ENCODE data around the gene DSCAM. TPM values are rescaled to one million over a fixed set of nuclear protein-coding genes. Genes with fewer than 3 reads are reported as not detected.

DSCAM gene
- polyA plus RNA-seq, 3 donors, result not detected

GRCh38 chr21:40300300-40300699 lies 546.7 kb downstream of the DSCAM start:
- Mint-ChIP-seq H3K4me3 (no peak overlapping the region), H3K9me3 (peaks cover 5 to 20% (median 12%) of the 10 kb centered on the region in 7 donors), H3K27ac (no peak overlapping the region), H3K4me1 (no peaks in the 10 kb centered on the region), H3K36me3 (no peaks in the 10 kb centered on the region), H3K27me3 (ENCODE audit: low read depth in 3 of 3) (no peaks in the 10 kb centered on the region)
- DNase-seq, result no peak
- H4K20me1 ChIP-seq (ENCODE audit: insufficient read depth, low read length), result no peaks in the 10 kb centered on the region
- peaks cover 18 to 20% of the 10 kb centered on the region in 2 donors for H3K9me3 ChIP-seq (replicated peaks in 1 of 2; ENCODE audit: control insufficient read depth in 1 of 2, insufficient read depth in 1 of 2, low read length in 2 of 2)
- no peak overlapping the region for H3K9ac ChIP-seq (ENCODE audit: insufficient read depth, low read length, poor library complexity, severe bottlenecking)
- H3K27me3 ChIP-seq (ENCODE audit: control insufficient read depth in 2 of 2, insufficient read depth in 2 of 2, low read length in 2 of 2), result no peaks in the 10 kb centered on the region
- no peaks in the 10 kb centered on the region for H3K79me2 ChIP-seq (ENCODE audit: insufficient read depth, low read length)
- intact Hi-C loops (cut with micrococcal nuclease), result no loop called here
- H3K4me1 ChIP-seq (ENCODE audit: control insufficient read depth in 1 of 2, insufficient read depth in 2 of 2, low read length in 2 of 2), result no peaks in the 10 kb centered on the region
- H3K4me3 ChIP-seq (replicated peaks in 1 of 3; ENCODE audit: low read depth in 2 of 3, low read length in 3 of 3), result no peak overlapping the region
- 57% methylated on average over 1 of the region's 3 CpGs for WGBS (ENCODE audit: insufficient coverage)
- TF ChIP-seq CTCF (IDR thresholded peaks at IDR 0.05), result no peak
- H3K4me2 ChIP-seq (replicated peaks; ENCODE audit: extremely low read depth, low read length, poor library complexity, severe bottlenecking), result no peak overlapping the region
- no peak overlapping the region for H2AFZ ChIP-seq (ENCODE audit: insufficient read depth, low read depth, low read length, poor library complexity, severe bottlenecking)
- H3K27ac ChIP-seq (ENCODE audit: low read depth in 1 of 2, low read length in 2 of 2), result no peak overlapping the region
- no peaks in the 10 kb centered on the region for H3K36me3 ChIP-seq (replicated peaks in 1 of 2; ENCODE audit: control insufficient read depth in 1 of 2, insufficient read depth in 2 of 2, low read length in 2 of 2)

GRCh38 chr21:40299451-40299850 lies 547.5 kb downstream of the DSCAM start:
- Histone ChIP-seq H2AFZ (ENCODE audit: insufficient read depth, low read depth, low read length, poor library complexity, severe bottlenecking) (no peak overlapping the region), H3K4me1 (ENCODE audit: control insufficient read depth in 1 of 2, insufficient read depth in 2 of 2, low read length in 2 of 2) (no peaks in the 10 kb centered on the region), H3K9ac (ENCODE audit: insufficient read depth, low read length, poor library complexity, severe bottlenecking) (no peak overlapping the region), H3K27ac (ENCODE audit: low read depth in 1 of 2, low read length in 2 of 2) (no peak overlapping the region), H3K36me3 (replicated peaks in 1 of 2; ENCODE audit: control insufficient read depth in 1 of 2, insufficient read depth in 2 of 2, low read length in 2 of 2) (no peaks in the 10 kb centered on the region), H3K27me3 (ENCODE audit: control insufficient read depth in 2 of 2, insufficient read depth in 2 of 2, low read length in 2 of 2) (no peaks in the 10 kb centered on the region), H3K9me3 (replicated peaks in 1 of 2; ENCODE audit: control insufficient read depth in 1 of 2, insufficient read depth in 1 of 2, low read length in 2 of 2) (peaks cover 13 to 17% of the 10 kb centered on the region in 2 donors), H4K20me1 (ENCODE audit: insufficient read depth, low read length) (no peaks in the 10 kb centered on the region), H3K4me3 (replicated peaks in 1 of 3; ENCODE audit: low read depth in 2 of 3, low read length in 3 of 3) (no peak overlapping the region), H3K4me2 (replicated peaks; ENCODE audit: extremely low read depth, low read length, poor library complexity, severe bottlenecking) (no peak overlapping the region), H3K79me2 (ENCODE audit: insufficient read depth, low read length) (no peaks in the 10 kb centered on the region)
- H3K36me3 Mint-ChIP-seq, result no peaks in the 10 kb centered on the region
- H3K27me3 Mint-ChIP-seq (ENCODE audit: low read depth in 3 of 3), result no peaks in the 10 kb centered on the region
- H3K27ac Mint-ChIP-seq, result no peak overlapping the region
- intact Hi-C loops (cut with micrococcal nuclease), result no loop called here
- H3K4me3 Mint-ChIP-seq, result no peak overlapping the region
- no peak for DNase-seq
- peaks cover 1 to 14% (median 11%) of the 10 kb centered on the region in 7 donors for H3K9me3 Mint-ChIP-seq
- no peak for TF ChIP-seq CTCF (IDR thresholded peaks at IDR 0.05)
- H3K4me1 Mint-ChIP-seq, result no peaks in the 10 kb centered on the region
